Activated T-helper 1 cell treated with anti-CD3 and anti-CD28 coated beads, Interleukin-2, amount 50 U/mL, for 16 hours (primary cell): Measurements from ENCODE around the gene CNPY1.
"Not testable (repeated sequence)": the region's sequence is repeated elsewhere in the genome, so short reads cannot be mapped to it uniquely, and the experiment has no call there.

Experiments
- DNase-seq, 2 donors: peaks; one replicate each; pipeline ENCODE4 v3.0.0-alpha.2; 2020; ENCODE audit warnings: low read depth in 1 of 2, low spot score in 1 of 2

The CNPY1 gene

GRCh38 chr7:155546449-155546848 lies at the start of gene CNPY1:
TSS of gene CNPY1 (minus strand) at chr7:155546559. CDS start at chr7:155545929, 630 bp downstream.
- not testable (repeated sequence) for DNase-seq

- DNase-seq: no peak
Observed at GRCh38 chr7:155594961-155595366, 48.6 kb upstream of the CNPY1 start.

GRCh38 chr7:155594163-155594732 lies 47.9 kb upstream of the CNPY1 start:
- no peak for DNase-seq

- DNase-seq: no peak
Observed at GRCh38 chr7:155593461-155594162, 47.3 kb upstream of the CNPY1 start.

GRCh38 chr7:155591055-155591775 lies 44.9 kb upstream of the CNPY1 start:
- DNase-seq: no peak

GRCh38 chr7:155590215-155591018 lies 44.1 kb upstream of the CNPY1 start:
- DNase-seq: no peak

- DNase-seq: no peak
Observed at GRCh38 chr7:155589001-155589980, 42.9 kb upstream of the CNPY1 start.

- no peak for DNase-seq
Observed at GRCh38 chr7:155588468-155588998, 42.2 kb upstream of the CNPY1 start.

- no peak for DNase-seq
Observed at GRCh38 chr7:155587486-155587885, 41.1 kb upstream of the CNPY1 start.

- DNase-seq: no peak
Observed at GRCh38 chr7:155586843-155587440, 40.6 kb upstream of the CNPY1 start.

- DNase-seq: no peak
Observed at GRCh38 chr7:155585951-155586350, 39.6 kb upstream of the CNPY1 start.

- no peak for DNase-seq
Observed at GRCh38 chr7:155585532-155585895, 39.2 kb upstream of the CNPY1 start.

GRCh38 chr7:155584763-155585531 lies 38.6 kb upstream of the CNPY1 start:
- DNase-seq: no peak

GRCh38 chr7:155584261-155584660 lies 37.9 kb upstream of the CNPY1 start:
- DNase-seq: no peak

- no peak for DNase-seq
Observed at GRCh38 chr7:155583636-155584035, 37.3 kb upstream of the CNPY1 start.

GRCh38 chr7:155581954-155582353 lies 35.6 kb upstream of the CNPY1 start:
- no peak for DNase-seq

GRCh38 chr7:155581107-155581830 lies 34.9 kb upstream of the CNPY1 start:
- DNase-seq: no peak

- no peak for DNase-seq
Observed at GRCh38 chr7:155580367-155580766, 34.0 kb upstream of the CNPY1 start.
